Mononuclear cell (primary cell): ENCODE results near the gene MGMT. TPM values are rescaled to one million over a fixed set of nuclear protein-coding genes. Genes with fewer than 3 reads are reported as not detected.

Source experiments
- H3K27me3 ChIP-seq: 2 replicates; pipeline ENCODE4 v1.6.0; 2011; ENCODE audit warnings: low read length, control low read depth; ENCODE audit not compliant: insufficient read depth
- H3K4me1 ChIP-seq: 2 replicates; pipeline ENCODE4 v1.5.1; 2011; ENCODE audit warnings: mild to moderate bottlenecking, low read length, control low read depth; ENCODE audit not compliant: insufficient read depth
- H3K4me3 ChIP-seq: 2 replicates; pipeline ENCODE4 v1.5.1; 2011; ENCODE audit warnings: mild to moderate bottlenecking, low read length, moderate library complexity
- H3K9me3 ChIP-seq: 2 replicates; pipeline ENCODE4 v1.5.1; 2011; ENCODE audit warnings: low read depth, mild to moderate bottlenecking, control low read depth, low read length
- total RNA-seq: library from RNA; depleted of rRNA; stranded (reverse); fragments of >200 nt; gene quantifications from one replicate; pipeline ENCODE4 v1.2.3, GENCODE V29; 2012

MGMT gene
- total RNA-seq, 1 donor, result 10.3 TPM

- no peak overlapping the region for H3K4me3 ChIP-seq
- H3K4me1 ChIP-seq, result no peaks in the 10 kb centered on the region
- peaks cover 9% of the 10 kb centered on the region for H3K9me3 ChIP-seq
- no peaks in the 10 kb centered on the region for H3K27me3 ChIP-seq
Observed at GRCh38 chr10:129497013-129497412, 30.0 kb downstream of the MGMT start.

GRCh38 chr10:129498680-129499079, 31.6 kb downstream of the MGMT start:
- H3K9me3 ChIP-seq, result no peaks in the 10 kb centered on the region
- no peaks in the 10 kb centered on the region for H3K27me3 ChIP-seq
- no peak overlapping the region for H3K4me3 ChIP-seq
- H3K4me1 ChIP-seq, result no peaks in the 10 kb centered on the region

GRCh38 chr10:129500617-129501339, 33.7 kb downstream of the MGMT start:
- no peaks in the 10 kb centered on the region for H3K9me3 ChIP-seq
- no peaks in the 10 kb centered on the region for H3K4me1 ChIP-seq
- no peaks in the 10 kb centered on the region for H3K27me3 ChIP-seq
- H3K4me3 ChIP-seq, result no peak overlapping the region

- Histone ChIP-seq H3K9me3 (no peaks in the 10 kb centered on the region), H3K27me3 (no peaks in the 10 kb centered on the region), H3K4me1 (no peaks in the 10 kb centered on the region), H3K4me3 (no peak overlapping the region)
Observed at GRCh38 chr10:129501652-129502436, 34.8 kb downstream of the MGMT start.

- Histone ChIP-seq H3K4me1 (no peaks in the 10 kb centered on the region), H3K9me3 (no peaks in the 10 kb centered on the region), H3K27me3 (no peaks in the 10 kb centered on the region), H3K4me3 (no peak overlapping the region)
Observed at GRCh38 chr10:129502448-129502847, 35.4 kb downstream of the MGMT start.

GRCh38 chr10:129505500-129506075, 38.5 kb downstream of the MGMT start:
- no peaks in the 10 kb centered on the region for H3K9me3 ChIP-seq
- H3K4me3 ChIP-seq, result no peak overlapping the region
- no peaks in the 10 kb centered on the region for H3K27me3 ChIP-seq
- no peaks in the 10 kb centered on the region for H3K4me1 ChIP-seq

- no peaks in the 10 kb centered on the region for H3K9me3 ChIP-seq
- H3K27me3 ChIP-seq, result no peaks in the 10 kb centered on the region
- no peak overlapping the region for H3K4me3 ChIP-seq
- H3K4me1 ChIP-seq, result no peaks in the 10 kb centered on the region
Observed at GRCh38 chr10:129506101-129506797, 39.2 kb downstream of the MGMT start.

GRCh38 chr10:129507216-129507889, 40.3 kb downstream of the MGMT start:
- no peaks in the 10 kb centered on the region for H3K4me1 ChIP-seq
- H3K9me3 ChIP-seq, result no peaks in the 10 kb centered on the region
- H3K27me3 ChIP-seq, result no peaks in the 10 kb centered on the region

GRCh38 chr10:129509155-129509554, 42.1 kb downstream of the MGMT start:
- Histone ChIP-seq H3K4me1 (no peaks in the 10 kb centered on the region), H3K4me3 (no peak overlapping the region), H3K9me3 (no peaks in the 10 kb centered on the region), H3K27me3 (no peaks in the 10 kb centered on the region)

More at GRCh38 chr10:129507216-129507889, 40.3 kb downstream of the MGMT start:
- no peak overlapping the region for H3K4me3 ChIP-seq

- Histone ChIP-seq H3K9me3 (no peaks in the 10 kb centered on the region), H3K27me3 (no peaks in the 10 kb centered on the region), H3K4me3 (no peak overlapping the region), H3K4me1 (no peaks in the 10 kb centered on the region)
Observed at GRCh38 chr10:129509835-129510234, 42.8 kb downstream of the MGMT start.

- Histone ChIP-seq H3K4me3 (no peak overlapping the region), H3K9me3 (no peaks in the 10 kb centered on the region), H3K27me3 (no peaks in the 10 kb centered on the region), H3K4me1 (no peaks in the 10 kb centered on the region)
Observed at GRCh38 chr10:129511086-129511485, 44.0 kb downstream of the MGMT start.

GRCh38 chr10:129511758-129512157, 44.7 kb downstream of the MGMT start:
- Histone ChIP-seq H3K27me3 (no peaks in the 10 kb centered on the region), H3K4me1 (no peaks in the 10 kb centered on the region), H3K4me3 (no peak overlapping the region), H3K9me3 (no peaks in the 10 kb centered on the region)

- no peaks in the 10 kb centered on the region for H3K4me1 ChIP-seq
- no peaks in the 10 kb centered on the region for H3K27me3 ChIP-seq
- no peaks in the 10 kb centered on the region for H3K9me3 ChIP-seq
- H3K4me3 ChIP-seq, result no peak overlapping the region
Observed at GRCh38 chr10:129513312-129513711, 46.3 kb downstream of the MGMT start.

- H3K27me3 ChIP-seq, result no peaks in the 10 kb centered on the region
- H3K4me3 ChIP-seq, result no peak overlapping the region
- H3K4me1 ChIP-seq, result no peaks in the 10 kb centered on the region
- no peaks in the 10 kb centered on the region for H3K9me3 ChIP-seq
Observed at GRCh38 chr10:129514568-129515451, 47.8 kb downstream of the MGMT start.
